SHP77 (cell line): Measurements from ENCODE around the gene HTD2.
"Not testable (repeated sequence)": the region's sequence is repeated elsewhere in the genome, so short reads cannot be mapped to it uniquely, and the experiment has no call there.

ENCODE experiments used
- DNase-seq, 2 experiments: peaks; one replicate each; lab custom pipeline; 2025; lab: John Stamatoyannopoulos, UW

Gene HTD2

GRCh38 chr3:58305882-58306711 is at the start of gene HTD2, which contains the start of gene RPP14:
HTD2 (plus strand) TSS chr3:58306520; CDS start chr3:58317614, 11,094 bp downstream.
RPP14 (plus strand) TSS chr3:58306245; CDS start chr3:58310330, 4,085 bp downstream.
- peak; percentile 90 to 94 for DNase-seq

- no peak for DNase-seq
Observed at GRCh38 chr3:58258392-58259055, 47.8 kb upstream of the HTD2 start.

- DNase-seq: no peak
Observed at GRCh38 chr3:58260261-58260731, 46.0 kb upstream of the HTD2 start.

GRCh38 chr3:58260733-58261132 is 45.6 kb upstream of the HTD2 start:
- DNase-seq: no peak

- no peak for DNase-seq
Observed at GRCh38 chr3:58261954-58262666, 44.2 kb upstream of the HTD2 start.

- DNase-seq: no peak
Observed at GRCh38 chr3:58266577-58266976, 39.7 kb upstream of the HTD2 start.

- DNase-seq: not testable (repeated sequence)
Observed at GRCh38 chr3:58267543-58267942, 38.8 kb upstream of the HTD2 start.

GRCh38 chr3:58269356-58269755 is 37.0 kb upstream of the HTD2 start:
- DNase-seq: no peak

GRCh38 chr3:58270485-58270884 is 35.8 kb upstream of the HTD2 start:
- DNase-seq: no peak

- no peak for DNase-seq
Observed at GRCh38 chr3:58271901-58272501, 34.3 kb upstream of the HTD2 start.

- no peak for DNase-seq
Observed at GRCh38 chr3:58272891-58273290, 33.4 kb upstream of the HTD2 start.

GRCh38 chr3:58273362-58273761 is 33.0 kb upstream of the HTD2 start:
- not testable (repeated sequence) for DNase-seq

GRCh38 chr3:58274027-58274614 is 32.2 kb upstream of the HTD2 start:
- no peak for DNase-seq

- DNase-seq: no peak
Observed at GRCh38 chr3:58281069-58281468, 25.3 kb upstream of the HTD2 start.

GRCh38 chr3:58285334-58285733 is 21.0 kb upstream of the HTD2 start:
- DNase-seq: no peak

- DNase-seq: no peak
Observed at GRCh38 chr3:58287354-58287753, 19.0 kb upstream of the HTD2 start.

- DNase-seq: no peak
Observed at GRCh38 chr3:58288011-58288728, 18.1 kb upstream of the HTD2 start.

- not testable (repeated sequence) for DNase-seq
Observed at GRCh38 chr3:58288964-58289613, 17.2 kb upstream of the HTD2 start.

GRCh38 chr3:58290446-58290845 is 15.9 kb upstream of the HTD2 start:
- DNase-seq: not testable (repeated sequence)

GRCh38 chr3:58291671-58292338 is 14.5 kb upstream of the HTD2 start:
- no peak for DNase-seq
